MCF 10A (cell line): ENCODE data around the gene RCOR1. TPM values are rescaled to one million over a fixed set of nuclear protein-coding genes. Genes with fewer than 3 reads are reported as not detected.
A peak's percentile ranks its signal among the peaks of the same experiment; 100 is the strongest.
"Not testable (repeated sequence)": the region's sequence is repeated elsewhere in the genome, so short reads cannot be mapped to it uniquely, and the experiment has no call there.

Experiments
- BruUV-seq: library from RNA; stranded (reverse); fragments of 400-500 nt; replicated peaks from 2 replicates; lab custom pipeline; 2021; lab: Mats Ljungman, UMichigan
- CTCF ChIA-PET: fragments of 300-600 bp; sonication (Branson Sonifier 250); formaldehyde crosslinking; extraction: SDS; loops from one replicate; lab custom pipeline; 2021; ENCODE audit warnings: antibody characterized with exemption, inconsistent platforms; lab: Yijun Ruan, JAX
- POLR2A ChIA-PET: fragments of 300-600, 350-650 bp; sonication (Branson Sonifier 250); formaldehyde crosslinking; extraction: SDS; loops from one replicate; lab custom pipeline; 2020; ENCODE audit warnings: antibody characterized with exemption, inconsistent platforms; lab: Yijun Ruan, JAX
- DNase-seq: peaks from one replicate; pipeline ENCODE4 v3.0.0-alpha.2; 2018; ENCODE audit not compliant: unreplicated experiment
- H3K27ac Mint-ChIP-seq: one replicate; pipeline ENCODE4 v1.8.0; 2022; ENCODE audit warnings: mild to moderate bottlenecking, low read depth, mixed read lengths; ENCODE audit not compliant: unreplicated experiment
- H3K27me3 Mint-ChIP-seq: one replicate; pipeline ENCODE4 v1.8.0; 2022; ENCODE audit warnings: mixed read lengths; ENCODE audit not compliant: insufficient read depth, unreplicated experiment
- H3K36me3 Mint-ChIP-seq: one replicate; pipeline ENCODE4 v1.8.0; 2022; ENCODE audit warnings: mild to moderate bottlenecking, moderate library complexity, mixed read lengths; ENCODE audit not compliant: insufficient read depth, unreplicated experiment
- H3K4me1 Mint-ChIP-seq: one replicate; pipeline ENCODE4 v1.8.0; 2022; ENCODE audit warnings: mixed read lengths; ENCODE audit not compliant: insufficient read depth, unreplicated experiment
- H3K4me3 Mint-ChIP-seq: one replicate; pipeline ENCODE4 v1.8.0; 2022; ENCODE audit warnings: mild to moderate bottlenecking, moderate library complexity, mixed read lengths; ENCODE audit not compliant: unreplicated experiment
- H3K9me3 Mint-ChIP-seq: one replicate; pipeline ENCODE4 v1.8.0; 2022; ENCODE audit warnings: mixed read lengths; ENCODE audit not compliant: unreplicated experiment
- CTCF ChIP-seq: fragments of 200-600 bp; IDR thresholded peaks from one replicate; pipeline ENCODE4 v1.8.0; 2022; ENCODE audit warnings: antibody characterized with exemption, mild to moderate bottlenecking; ENCODE audit not compliant: unreplicated experiment
- intact Hi-C: fragments of 100-400 bp; cut with micrococcal nuclease; formaldehyde crosslinking; loops from 2 replicates; pipeline ENCODE4 v1.14.1; 2022
- total RNA-seq: library from RNA; stranded (reverse); gene quantifications from 2 replicates; pipeline ENCODE4 v1.2.3, GENCODE V29; 2022

RCOR1 gene
- total RNA-seq, 1 experiment from 2014 or later: 45.6 TPM

DNA sequence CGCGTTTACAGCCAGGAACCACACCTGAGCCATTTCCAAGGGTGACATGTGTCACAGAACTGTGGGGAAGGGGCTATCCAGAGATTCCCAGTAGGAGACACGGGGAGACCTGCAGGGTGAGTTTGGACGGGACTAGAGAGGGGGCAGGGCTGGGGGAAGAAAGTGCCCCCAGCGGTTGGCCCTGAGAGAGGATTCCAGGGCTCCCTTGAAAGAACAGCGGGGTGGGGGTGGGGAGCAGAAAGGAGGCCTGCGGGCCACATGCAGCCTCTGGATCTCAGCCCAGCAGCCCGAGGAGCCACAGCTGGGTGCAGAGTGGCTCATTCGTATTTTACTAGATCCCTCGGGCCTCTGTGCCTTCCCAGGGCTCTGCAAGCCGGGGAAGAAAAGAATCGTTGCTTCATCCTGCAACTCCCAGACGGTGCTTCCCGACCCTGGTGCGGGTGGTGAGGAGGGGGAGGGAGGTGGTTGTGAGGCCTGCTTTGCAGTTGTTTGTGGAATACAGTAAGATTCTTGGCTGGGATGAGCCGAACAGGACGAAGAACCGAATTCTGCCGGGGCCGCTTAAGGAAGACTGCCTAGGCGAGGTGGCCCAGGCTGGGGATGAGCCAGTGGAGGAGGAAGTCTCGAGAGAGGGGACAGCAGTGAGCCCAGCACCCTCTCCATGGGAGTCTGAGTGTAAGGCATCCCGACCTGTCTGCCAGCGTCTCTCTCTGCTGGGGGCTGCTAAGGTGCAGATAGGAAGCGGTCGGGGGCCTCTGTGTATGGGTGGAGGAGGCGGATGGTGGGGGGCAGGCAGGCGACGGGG is 46.8 kb upstream of the RCOR1 start:
- ChIA-PET POLR2A (interaction anchor here (0.7 kb wide), 1 partner anchor 21 kb away, joined by 6 read pairs; no protein-coding TSS in a partner anchor), CTCF (interaction anchor here (1.5 kb wide), 1 partner anchor 21 kb away, joined by 3 read pairs; no protein-coding TSS in a partner anchor)
- BruUV-seq: no TSS peak
- H3K4me1 Mint-ChIP-seq: peaks cover 35% of the 10 kb centered on the region
- peak overlapping the region; percentile 83 for H3K27ac Mint-ChIP-seq
- H3K9me3 Mint-ChIP-seq: no peaks in the 10 kb centered on the region
- DNase-seq: peak; percentile 81
- intact Hi-C loops: no loop called here
- TF ChIP-seq CTCF: no peak
- no peaks in the 10 kb centered on the region for H3K36me3 Mint-ChIP-seq
- no peaks in the 10 kb centered on the region for H3K27me3 Mint-ChIP-seq
- H3K4me3 Mint-ChIP-seq: peak overlapping the region; percentile 18

DNA sequence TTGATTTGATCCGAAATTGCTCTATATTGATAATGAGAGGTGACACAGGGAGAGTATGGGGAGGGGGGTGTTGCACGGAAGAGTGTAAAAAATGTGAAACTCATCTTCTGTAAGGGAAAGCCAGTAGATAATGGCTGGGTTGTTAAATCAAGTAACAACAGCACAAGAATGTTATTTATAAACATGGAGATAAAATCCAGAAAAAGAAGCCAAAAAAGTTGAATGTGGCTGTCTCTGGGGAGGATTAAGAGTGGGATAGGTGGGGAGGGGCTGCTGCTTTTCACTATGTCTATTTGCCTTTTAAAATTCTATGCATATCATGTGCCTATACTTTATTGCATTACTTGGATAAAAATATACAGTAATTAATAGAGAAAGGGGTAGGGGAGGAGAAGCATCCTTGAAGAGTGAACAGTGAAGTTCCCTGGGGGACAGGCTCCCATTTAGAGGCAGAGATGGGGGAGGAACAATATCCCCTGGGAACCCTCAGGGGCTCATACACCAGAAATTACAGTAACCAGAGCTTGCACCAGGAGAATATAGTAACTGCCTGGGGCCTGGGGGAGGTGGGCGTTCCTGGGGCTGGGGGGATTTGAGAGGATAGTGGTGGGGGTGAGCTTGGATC is 43.7 kb upstream of the RCOR1 start:
- no peak for TF ChIP-seq CTCF
- Mint-ChIP-seq H3K36me3 (no peaks in the 10 kb centered on the region), H3K27ac (no peak overlapping the region), H3K4me1 (peaks cover 24% of the 10 kb centered on the region), H3K9me3 (no peaks in the 10 kb centered on the region), H3K4me3 (no peak overlapping the region), H3K27me3 (no peaks in the 10 kb centered on the region)
- no peak for DNase-seq
- CTCF ChIA-PET: interaction anchor here (0.6 to 0.9 kb wide), 3 partner anchors 18 to 42 kb away, joined by 3 to 4 read pairs (median 3); no protein-coding TSS in a partner anchor
- POLR2A ChIA-PET: interaction anchor here (1.5 to 1.6 kb wide), 2 partner anchors 8 to 16 kb away, joined by 4 read pairs; no protein-coding TSS in a partner anchor
- intact Hi-C loops: no loop called here
- BruUV-seq: no TSS peak

- H3K4me3 Mint-ChIP-seq, H3K27ac Mint-ChIP-seq, CTCF ChIA-PET, H3K4me1 Mint-ChIP-seq, H3K9me3 Mint-ChIP-seq, intact Hi-C loops, H3K36me3 Mint-ChIP-seq, DNase-seq, H3K27me3 Mint-ChIP-seq, BruUV-seq: not testable (repeated sequence)
- POLR2A ChIA-PET: interaction anchor here (1.4 kb wide), 1 partner anchor 26 kb away, joined by 3 read pairs; no protein-coding TSS in a partner anchor
Observed at GRCh38 chr14:102550927-102551401, 41.5 kb upstream of the RCOR1 start.

DNA sequence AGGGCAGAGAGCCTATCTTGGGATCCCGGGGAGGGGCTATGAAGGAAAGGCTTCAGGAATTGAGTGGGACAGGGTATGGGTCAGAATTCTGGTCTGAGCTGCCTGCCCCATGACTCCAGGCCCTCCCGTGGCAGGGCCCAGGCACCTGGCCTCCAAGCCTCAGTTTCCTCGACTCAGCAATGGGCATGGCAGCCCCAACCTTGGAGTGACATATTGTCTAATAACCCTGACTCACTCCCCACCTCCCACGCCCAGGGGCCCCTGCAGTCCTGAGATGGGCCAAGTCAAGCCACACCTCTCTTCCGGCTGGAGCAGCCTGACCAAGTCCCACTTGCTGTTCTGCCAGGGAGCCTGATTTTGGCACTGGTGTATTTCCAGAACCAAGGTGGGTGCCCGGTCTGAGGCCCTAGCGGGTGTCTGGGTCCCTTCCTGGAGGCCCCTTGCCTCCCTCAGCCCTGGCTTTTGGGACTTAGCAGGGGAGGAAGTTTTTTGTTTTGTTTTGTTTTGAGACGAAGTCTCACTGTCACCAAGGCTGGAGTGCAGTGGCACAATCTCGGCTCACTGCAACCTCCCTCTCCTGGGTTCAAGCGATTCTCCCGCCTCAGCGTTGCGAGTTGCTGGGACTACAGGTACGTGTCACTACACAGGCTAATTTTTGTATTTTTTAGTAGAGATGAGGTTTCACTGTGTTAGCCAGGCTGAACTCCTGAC is 40.3 kb upstream of the RCOR1 start:
- no peak for TF ChIP-seq CTCF
- H3K4me1 Mint-ChIP-seq: peaks cover 6% of the 10 kb centered on the region
- no TSS peak for BruUV-seq
- intact Hi-C loops: loop anchor here (1.0 to 2.0 kb wide), 2 partner anchors 28 to 39 kb away; no protein-coding TSS in a partner anchor
- ChIA-PET CTCF (interaction anchor here (0.6 kb wide), 1 partner anchor 89 kb away, joined by 3 read pairs; no protein-coding TSS in a partner anchor), POLR2A (interaction anchor here (1.3 to 1.5 kb wide), 3 partner anchors 19 to 27 kb away, joined by 3 to 8 read pairs (median 3); no protein-coding TSS in a partner anchor)
- peak; percentile 89 for DNase-seq
- no peaks in the 10 kb centered on the region for H3K27me3 Mint-ChIP-seq
- no peaks in the 10 kb centered on the region for H3K9me3 Mint-ChIP-seq
- H3K27ac Mint-ChIP-seq: peak overlapping the region; percentile 95
- peak overlapping the region; percentile 69 for H3K4me3 Mint-ChIP-seq
- H3K36me3 Mint-ChIP-seq: no peaks in the 10 kb centered on the region
